NT2/D1 (cell line): ENCODE measurements around the gene NACC2.

ENCODE experiments used
- SUZ12 ChIP-seq: IDR thresholded peaks from 2 replicates; pipeline ENCODE4 v1.6.1; 2011; ENCODE audit not compliant: insufficient read length, insufficient read depth; ENCODE audit errors: extremely low read depth
- YY1 ChIP-seq: IDR thresholded peaks from 2 replicates; pipeline ENCODE4 v1.6.1; 2011; ENCODE audit not compliant: insufficient read length, insufficient read depth
- ZNF274 ChIP-seq: IDR thresholded peaks from 2 replicates; pipeline ENCODE4 v1.6.1; 2011; ENCODE audit warnings: mild to moderate bottlenecking, low read depth, low read length

DNA sequence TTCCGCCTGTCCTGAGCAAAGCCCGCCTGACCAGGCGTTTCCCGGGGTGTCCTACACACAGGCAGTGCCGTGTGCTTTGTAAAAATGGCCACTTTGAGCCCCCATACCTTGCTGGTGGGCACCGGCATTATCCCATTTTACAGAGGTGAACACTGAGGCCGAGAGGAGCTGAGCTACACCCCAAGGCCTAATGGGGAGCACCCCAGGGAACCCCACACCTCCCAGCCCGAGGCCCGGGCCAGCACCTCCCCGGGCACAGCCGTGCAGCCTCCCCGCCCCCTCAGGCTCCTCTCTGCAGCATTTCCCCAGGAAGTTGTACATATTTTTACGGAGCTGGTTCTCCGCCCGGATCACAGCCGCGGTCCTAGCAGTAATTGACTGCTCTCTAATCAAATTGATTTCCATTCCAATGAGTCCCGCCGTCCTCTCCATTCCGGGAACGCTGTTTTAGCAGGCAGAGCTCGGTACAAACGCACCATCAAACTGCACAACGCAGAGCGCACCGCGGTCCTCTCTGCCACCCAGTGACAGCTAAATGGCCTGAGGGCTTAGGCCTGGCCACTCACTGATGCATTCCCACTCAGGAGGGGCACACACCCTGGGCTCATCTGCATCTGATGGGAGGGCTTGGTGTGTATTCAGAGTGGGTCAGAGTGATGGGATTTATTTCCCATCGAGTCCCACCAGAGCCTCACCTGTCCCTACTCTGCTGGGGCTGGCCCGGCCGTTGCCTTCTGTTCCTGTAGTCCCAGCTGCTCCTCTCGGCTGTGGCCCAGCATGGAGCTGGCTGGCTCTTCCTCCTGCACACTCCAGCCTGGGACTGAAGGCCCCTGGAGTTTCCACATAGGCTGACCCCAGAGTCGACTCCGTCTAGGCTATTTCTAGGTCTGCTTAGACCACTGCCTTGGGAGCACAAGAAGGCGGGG is 97.7 kb downstream of the NACC2 start:
- TF ChIP-seq YY1: no peak
- no peak for TF ChIP-seq ZNF274
- TF ChIP-seq SUZ12: no peak
